Colon (tissue), 2 donors: ENCODE results near the gene PARD3.

Source experiments
- FAIRE-seq: peaks from 2 replicates; lab custom pipeline; 2012; peaks lifted over from hg19 to GRCh38; lab: Jason Lieb, UNC
- donor health status: control.
- donor health status: control.

The PARD3 gene

DNA sequence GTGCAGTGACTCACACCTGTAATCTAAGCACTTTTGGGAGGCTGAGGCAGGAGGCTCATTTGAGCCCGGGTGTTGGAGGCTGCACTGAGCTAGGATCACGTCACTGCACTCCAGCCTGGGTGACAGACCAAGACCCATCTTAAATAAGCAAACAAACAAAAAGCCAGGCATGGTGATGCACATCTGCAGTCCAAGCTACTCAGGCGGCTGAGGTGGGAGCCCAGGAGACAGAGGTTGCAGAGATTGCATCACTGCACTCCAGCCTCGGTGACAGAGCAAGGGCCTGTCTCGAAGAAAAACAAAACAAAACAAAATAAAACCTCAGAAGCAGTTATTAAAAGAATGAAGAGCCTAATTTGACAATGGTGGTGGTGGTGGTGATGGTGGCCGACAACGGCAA lies 132.5 kb downstream of the PARD3 start:
- no peak for FAIRE-seq

DNA sequence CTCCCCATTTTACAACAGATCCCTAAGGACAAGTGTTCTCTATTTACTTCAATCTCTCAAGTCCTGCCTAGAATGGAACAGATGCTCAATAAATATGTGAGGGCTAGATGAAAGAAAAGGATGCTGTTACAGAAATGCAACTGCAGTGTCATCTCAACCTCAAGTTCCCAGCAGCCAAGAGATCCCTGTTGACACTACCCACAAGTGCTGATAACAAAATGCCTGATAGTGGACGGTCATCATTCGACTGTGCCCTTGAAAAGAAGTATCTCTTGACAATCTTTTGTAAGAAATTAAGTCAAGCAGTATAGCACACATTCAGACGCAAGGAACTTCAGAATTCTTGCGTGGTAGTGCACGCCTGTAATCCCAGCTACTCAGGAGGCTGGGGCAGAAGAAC lies 133.2 kb downstream of the PARD3 start:
- FAIRE-seq = no peak

DNA sequence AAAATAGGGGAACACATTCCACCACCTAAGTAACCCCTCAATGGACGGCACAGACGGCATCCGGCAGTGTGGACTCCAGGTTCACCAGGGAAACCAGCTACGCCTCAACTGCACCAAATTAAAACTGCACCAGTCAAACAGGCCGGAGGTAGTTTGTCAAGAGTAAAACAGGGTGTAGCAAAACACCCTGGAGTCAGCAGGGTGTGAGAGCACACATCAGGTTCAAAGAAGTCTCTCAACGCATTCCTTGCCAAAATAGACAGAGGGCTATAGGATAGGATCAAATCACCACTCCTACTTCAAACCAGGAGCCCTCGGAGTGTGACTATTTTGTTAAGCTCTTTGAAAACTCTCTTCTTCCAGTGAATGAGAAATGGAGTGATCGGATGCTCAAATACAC lies 135.9 kb downstream of the PARD3 start:
- FAIRE-seq = no peak

DNA sequence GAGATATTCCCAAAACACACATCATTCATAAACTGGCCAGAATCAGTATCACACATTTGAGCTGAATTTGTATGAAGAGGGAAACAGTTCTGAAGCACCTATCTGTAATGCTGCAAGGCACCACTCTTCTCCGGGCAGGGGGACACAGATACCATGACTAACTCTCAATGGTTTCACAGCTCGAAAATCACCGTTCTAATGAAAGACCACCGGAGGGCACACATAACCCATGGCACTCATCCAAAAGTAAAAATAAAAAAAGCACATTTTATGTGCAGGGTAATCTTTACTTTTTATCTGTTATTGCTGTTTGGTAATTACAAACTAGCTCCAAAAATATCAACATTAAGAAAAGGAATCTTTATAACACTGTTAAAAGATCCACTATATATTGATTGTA lies 137.5 kb downstream of the PARD3 start:
- no peak for FAIRE-seq

- no peak for FAIRE-seq
Observed at GRCh38 chr10:34677132-34677531, 138.0 kb downstream of the PARD3 start.

- FAIRE-seq = no peak
Observed at GRCh38 chr10:34674176-34674575, 140.9 kb downstream of the PARD3 start.

GRCh38 chr10:34670081-34670480 lies 145.0 kb downstream of the PARD3 start:
- no peak for FAIRE-seq

- no peak for FAIRE-seq
Observed at GRCh38 chr10:34669079-34669478, 146.0 kb downstream of the PARD3 start.

DNA sequence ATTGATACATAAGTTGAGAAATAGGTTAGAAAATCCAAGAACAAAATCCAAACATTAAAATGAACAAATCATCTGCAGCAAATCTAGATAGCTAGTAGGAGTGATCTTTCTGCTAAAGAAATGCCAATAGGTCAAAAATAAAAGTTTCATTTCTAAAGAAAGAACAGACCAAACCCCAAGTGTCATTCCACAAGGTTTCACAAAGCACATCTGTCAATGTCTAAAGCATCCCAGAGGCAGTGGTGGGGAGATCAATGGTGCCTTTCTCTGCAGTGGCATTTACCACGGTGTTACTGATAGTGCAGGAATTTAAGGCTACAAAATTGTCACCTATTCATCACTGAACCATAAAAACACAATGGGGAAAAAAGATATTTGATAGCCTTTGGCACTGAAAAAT lies 147.9 kb downstream of the PARD3 start:
- no peak for FAIRE-seq

- FAIRE-seq = no peak
Observed at GRCh38 chr10:34666008-34666704, 148.9 kb downstream of the PARD3 start.

GRCh38 chr10:34664706-34665105 lies 150.4 kb downstream of the PARD3 start:
- FAIRE-seq = no peak

DNA sequence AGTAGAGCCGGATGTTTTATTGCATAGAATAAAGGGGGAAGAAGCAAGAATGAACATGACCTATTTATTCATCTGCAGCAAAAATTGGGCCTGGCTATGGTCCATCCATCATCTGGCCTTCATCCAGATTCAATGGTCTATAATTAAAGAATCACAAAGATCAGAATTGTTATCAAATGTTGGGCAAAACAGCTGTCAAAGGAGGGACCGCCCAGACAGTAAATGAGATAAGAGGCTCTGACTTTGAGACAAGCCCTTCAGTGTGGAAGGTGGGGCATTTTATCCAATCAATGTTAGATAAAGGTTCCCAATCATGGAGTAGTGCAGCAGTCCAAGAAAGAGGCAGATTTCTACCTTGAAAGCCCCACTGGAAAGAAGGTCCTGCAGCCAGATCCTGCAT lies 153.5 kb downstream of the PARD3 start:
- no peak for FAIRE-seq

GRCh38 chr10:34658934-34659333 lies 156.2 kb downstream of the PARD3 start:
- FAIRE-seq = no peak

GRCh38 chr10:34656661-34657060 lies 158.4 kb downstream of the PARD3 start:
- no peak for FAIRE-seq

GRCh38 chr10:34655286-34656170 lies 159.6 kb downstream of the PARD3 start:
- no peak for FAIRE-seq

DNA sequence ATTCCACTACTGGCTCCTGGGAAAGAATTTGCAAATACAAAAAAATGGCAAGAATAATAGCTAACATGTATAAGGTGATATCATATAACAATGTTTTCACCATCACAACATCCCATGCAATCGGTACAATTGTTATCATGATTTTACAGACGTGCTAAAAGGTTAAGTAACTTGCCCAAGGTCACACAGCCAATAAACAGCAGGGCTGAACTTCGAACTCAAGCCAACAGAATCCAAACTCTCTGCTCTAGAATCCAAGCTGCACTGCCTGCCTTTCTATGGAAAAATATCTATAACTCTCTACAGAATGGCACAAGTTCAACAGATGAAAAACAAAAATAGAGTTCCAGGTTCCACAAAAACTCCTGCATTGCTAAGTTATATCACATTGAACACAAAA lies 160.9 kb downstream of the PARD3 start:
- FAIRE-seq = no peak

GRCh38 chr10:34653530-34653929 lies 161.6 kb downstream of the PARD3 start:
- FAIRE-seq = no peak

DNA sequence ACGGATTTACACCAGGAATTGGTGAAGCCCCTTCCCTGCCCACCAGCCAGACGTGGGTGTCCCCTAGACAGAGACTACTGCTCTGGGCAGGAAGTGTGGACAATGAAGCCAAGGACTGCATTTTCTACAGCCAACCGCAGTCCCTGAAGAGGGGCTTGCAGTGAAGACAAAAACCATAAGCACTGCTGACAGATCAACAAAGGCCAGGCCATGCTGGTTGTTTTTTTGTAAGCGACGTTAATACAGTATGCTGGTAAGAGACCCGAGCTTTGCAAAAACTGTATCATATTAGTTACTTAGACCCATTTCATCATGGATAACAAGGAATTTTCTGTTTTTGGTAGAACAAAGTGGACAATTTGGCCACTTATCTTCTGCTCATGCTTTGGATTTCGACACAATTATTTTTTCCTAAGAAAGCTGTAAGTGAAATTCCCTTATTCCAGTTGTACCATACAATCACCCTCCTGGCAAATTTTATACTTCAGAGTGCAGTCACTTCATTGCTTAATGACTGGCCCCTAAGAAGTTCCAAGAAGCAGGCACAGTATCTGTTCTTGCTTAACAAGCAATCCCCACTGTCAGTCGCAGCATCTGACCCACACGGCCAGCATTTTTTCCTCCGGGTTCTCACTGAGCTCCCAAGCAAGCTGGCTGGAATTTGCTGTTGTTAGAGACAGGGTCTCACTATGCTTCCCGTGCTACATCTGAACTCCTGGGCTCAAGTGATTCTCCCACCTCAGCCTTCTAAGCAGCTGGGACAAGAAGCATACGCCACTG lies 163.5 kb downstream of the PARD3 start:
- FAIRE-seq = no peak

DNA sequence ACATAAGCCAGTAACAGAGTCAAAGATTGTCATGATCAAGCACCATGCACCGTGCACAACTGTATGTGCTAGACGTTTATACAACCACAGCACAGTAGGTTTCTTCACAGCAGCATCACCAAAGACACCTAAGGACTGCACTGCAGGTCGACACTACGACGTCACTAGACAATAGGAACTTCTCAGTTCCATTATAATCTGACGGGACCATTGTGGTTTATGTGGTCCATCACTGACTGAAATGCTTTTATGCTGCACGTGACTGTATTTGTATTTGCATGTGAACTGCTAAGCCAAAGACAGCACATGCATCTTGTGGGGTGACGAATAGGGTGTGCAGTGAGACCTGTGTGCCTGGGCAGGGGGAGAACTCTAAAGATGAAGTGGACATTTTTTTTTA lies 164.9 kb downstream of the PARD3 start:
- no peak for FAIRE-seq

DNA sequence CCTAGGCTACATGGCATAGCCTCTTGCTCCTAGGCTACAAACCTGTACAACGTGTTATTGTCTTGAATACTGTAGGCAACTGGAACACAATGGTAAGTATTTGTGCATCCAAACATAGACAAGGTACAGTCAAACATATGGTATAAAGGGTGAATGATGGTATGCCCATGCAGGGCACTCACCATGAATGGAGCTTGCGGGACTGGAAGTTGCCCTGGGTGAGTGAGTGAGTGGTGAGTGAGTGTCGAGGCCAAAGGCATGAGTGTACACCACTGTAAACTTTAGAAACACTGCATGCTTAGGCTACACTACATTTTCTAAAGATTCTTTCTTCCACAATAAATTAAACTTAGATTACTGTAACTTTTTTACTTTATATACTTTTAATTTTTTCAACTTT lies 165.7 kb downstream of the PARD3 start:
- no peak for FAIRE-seq

DNA sequence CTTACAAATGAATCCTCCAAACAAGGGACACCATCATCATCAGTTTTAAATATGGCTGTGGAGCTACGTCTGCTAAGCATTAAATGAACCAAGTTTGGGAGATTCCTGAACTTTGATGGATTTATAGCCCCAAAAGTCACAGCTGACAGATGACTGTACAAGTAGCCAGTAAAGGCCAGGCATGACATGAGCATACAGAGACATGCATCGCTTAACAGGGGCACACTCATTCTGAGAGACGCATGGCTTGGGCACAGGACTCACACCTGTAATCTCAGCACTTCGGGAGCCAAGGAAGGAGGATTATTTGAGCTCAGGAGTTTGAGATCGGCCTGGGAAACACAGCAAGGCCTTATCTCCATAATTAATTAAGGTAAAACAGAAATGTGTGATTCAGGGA lies 166.2 kb downstream of the PARD3 start:
- no peak for FAIRE-seq

- FAIRE-seq = no peak
Observed at GRCh38 chr10:34647875-34648865, 166.9 kb downstream of the PARD3 start.
